ENCODE data around the gene ACTR1B.

DNA sequence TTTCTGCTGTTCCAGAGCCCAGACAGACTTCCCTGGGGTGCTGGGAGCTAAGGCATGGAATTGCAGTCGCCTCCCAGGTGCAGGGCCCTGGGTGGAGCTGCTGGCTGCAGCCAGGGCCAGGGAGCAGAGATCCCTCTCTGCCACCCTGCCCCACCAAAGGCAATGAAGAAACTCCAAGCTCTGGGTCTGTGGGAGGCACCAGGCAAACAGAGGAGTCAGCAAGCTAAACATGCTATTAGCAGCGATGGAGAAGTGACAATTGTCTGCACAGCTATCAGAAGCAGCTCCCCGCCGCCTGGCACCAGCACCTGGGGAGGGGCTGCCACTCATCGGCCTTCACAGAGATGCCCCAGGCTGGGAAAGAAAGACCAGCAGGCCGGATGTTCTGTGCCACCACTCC is 45.9 kb downstream of the ACTR1B start:
- TF ChIP-seq, protein P1, sequence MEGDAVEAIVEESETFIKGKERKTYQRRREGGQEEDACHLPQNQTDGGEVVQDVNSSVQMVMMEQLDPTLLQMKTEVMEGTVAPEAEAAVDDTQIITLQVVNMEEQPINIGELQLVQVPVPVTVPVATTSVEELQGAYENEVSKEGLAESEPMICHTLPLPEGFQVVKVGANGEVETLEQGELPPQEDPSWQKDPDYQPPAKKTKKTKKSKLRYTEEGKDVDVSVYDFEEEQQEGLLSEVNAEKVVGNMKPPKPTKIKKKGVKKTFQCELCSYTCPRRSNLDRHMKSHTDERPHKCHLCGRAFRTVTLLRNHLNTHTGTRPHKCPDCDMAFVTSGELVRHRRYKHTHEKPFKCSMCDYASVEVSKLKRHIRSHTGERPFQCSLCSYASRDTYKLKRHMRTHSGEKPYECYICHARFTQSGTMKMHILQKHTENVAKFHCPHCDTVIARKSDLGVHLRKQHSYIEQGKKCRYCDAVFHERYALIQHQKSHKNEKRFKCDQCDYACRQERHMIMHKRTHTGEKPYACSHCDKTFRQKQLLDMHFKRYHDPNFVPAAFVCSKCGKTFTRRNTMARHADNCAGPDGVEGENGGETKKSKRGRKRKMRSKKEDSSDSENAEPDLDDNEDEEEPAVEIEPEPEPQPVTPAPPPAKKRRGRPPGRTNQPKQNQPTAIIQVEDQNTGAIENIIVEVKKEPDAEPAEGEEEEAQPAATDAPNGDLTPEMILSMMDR (IDR thresholded peaks at IDR 0.05; ENCODE audit: low read length): no peak
- no peak for TF ChIP-seq EZH2 (IDR thresholded peaks at IDR 0.05; ENCODE audit: borderline replicate concordance, low read length)
